ENCODE data around the gene PRKACA. TPM values are rescaled to one million over a fixed set of nuclear protein-coding genes. Genes with fewer than 3 reads are reported as not detected.
"Not testable (repeated sequence)": the region's sequence is repeated elsewhere in the genome, so short reads cannot be mapped to it uniquely, and the experiment has no call there.

PRKACA gene
- total and polyA plus RNA-seq, 2 experiments from 2014 or later, result 5.3 to 37.4 TPM

- DNase-seq, result peak; percentile 51
- Histone ChIP-seq H3K27me3 (replicated peaks; ENCODE audit: insufficient read depth) (no peaks in the 10 kb centered on the region), H2AFZ (peak overlapping the region; percentile 84), H3K9me2 (ENCODE audit: insufficient read depth) (no peaks in the 10 kb centered on the region), H4K20me1 (ENCODE audit: insufficient read depth) (no peaks in the 10 kb centered on the region), H3K9me3 (ENCODE audit: low read depth) (no peaks in the 10 kb centered on the region), H3K4me2 (ENCODE audit: unreplicated experiment) (peak overlapping the region; percentile 84), H3K4me3 (peak overlapping the region; percentile 56), H3K27ac (peak overlapping the region; percentile 44), H3K79me2 (ENCODE audit: insufficient read depth) (peaks cover 15% of the 10 kb centered on the region; the same call in 1 of the 2 replicates), H3F3A (ENCODE audit: insufficient read depth) (peaks cover 9% of the 10 kb centered on the region; the same call in 1 of the 2 replicates), H3K4me1 (ENCODE audit: insufficient read depth) (peaks cover 31% of the 10 kb centered on the region), H3K9ac (peak overlapping the region; percentile 77), H3K36me3 (ENCODE audit: low read depth) (no peaks in the 10 kb centered on the region)
- 13 to 14% methylated on average over 21 of the region's 21 CpGs for WGBS, 2 experiments (ENCODE audit: low coverage in 1 of 2, low lambda C conversion rate in 2 of 2, missing lambda C conversion rate in 2 of 2)
- in situ Hi-C loops (cut with MboI), result no loop called here
- TF ChIP-seq EZH2 (IDR thresholded peaks at IDR 0.05; ENCODE audit: insufficient read depth, poor library complexity, severe bottlenecking) (no peak), EZH2phosphoT487 (IDR thresholded peaks at IDR 0.05; ENCODE audit: insufficient read depth, low read depth) (no peak)
Measured at GRCh38 chr19:14149509-14149994, 32.0 kb upstream of the PRKACA start.

- H3K4me1 ChIP-seq (ENCODE audit: insufficient read depth), result peaks cover 31% of the 10 kb centered on the region
- in situ Hi-C loops (cut with MboI), result no loop called here
- peak overlapping the region; percentile 44; the same call in 1 of the 2 replicates for H3K27ac ChIP-seq
- no peak for DNase-seq
- H3K4me3 ChIP-seq, result peak overlapping the region; percentile 56; the same call in 1 of the 2 replicates
- H3K27me3 ChIP-seq (replicated peaks; ENCODE audit: insufficient read depth), result no peaks in the 10 kb centered on the region
- H3K4me2 ChIP-seq (ENCODE audit: unreplicated experiment), result peak overlapping the region; percentile 84
- peaks cover 15% of the 10 kb centered on the region; the same call in 1 of the 2 replicates for H3K79me2 ChIP-seq (ENCODE audit: insufficient read depth)
- no peaks in the 10 kb centered on the region for H3K9me3 ChIP-seq (ENCODE audit: low read depth)
- WGBS, 2 experiments (ENCODE audit: low coverage in 1 of 2, low lambda C conversion rate in 2 of 2, missing lambda C conversion rate in 2 of 2), result 52 to 64% methylated on average over 7 to 13 of the region's 13 CpGs
- TF ChIP-seq EZH2phosphoT487 (IDR thresholded peaks at IDR 0.05; ENCODE audit: insufficient read depth, low read depth) (no peak), EZH2 (IDR thresholded peaks at IDR 0.05; ENCODE audit: insufficient read depth, poor library complexity, severe bottlenecking) (no peak)
- H3F3A ChIP-seq (ENCODE audit: insufficient read depth), result peaks cover 9% of the 10 kb centered on the region; the same call in 1 of the 2 replicates
- no peaks in the 10 kb centered on the region for H4K20me1 ChIP-seq (ENCODE audit: insufficient read depth)
- peak overlapping the region; percentile 84 for H2AFZ ChIP-seq
- no peaks in the 10 kb centered on the region for H3K9me2 ChIP-seq (ENCODE audit: insufficient read depth)
- H3K9ac ChIP-seq, result peak overlapping the region; percentile 77
- H3K36me3 ChIP-seq (ENCODE audit: low read depth), result no peaks in the 10 kb centered on the region
Measured at GRCh38 chr19:14148751-14149410, 31.3 kb upstream of the PRKACA start.

DNA sequence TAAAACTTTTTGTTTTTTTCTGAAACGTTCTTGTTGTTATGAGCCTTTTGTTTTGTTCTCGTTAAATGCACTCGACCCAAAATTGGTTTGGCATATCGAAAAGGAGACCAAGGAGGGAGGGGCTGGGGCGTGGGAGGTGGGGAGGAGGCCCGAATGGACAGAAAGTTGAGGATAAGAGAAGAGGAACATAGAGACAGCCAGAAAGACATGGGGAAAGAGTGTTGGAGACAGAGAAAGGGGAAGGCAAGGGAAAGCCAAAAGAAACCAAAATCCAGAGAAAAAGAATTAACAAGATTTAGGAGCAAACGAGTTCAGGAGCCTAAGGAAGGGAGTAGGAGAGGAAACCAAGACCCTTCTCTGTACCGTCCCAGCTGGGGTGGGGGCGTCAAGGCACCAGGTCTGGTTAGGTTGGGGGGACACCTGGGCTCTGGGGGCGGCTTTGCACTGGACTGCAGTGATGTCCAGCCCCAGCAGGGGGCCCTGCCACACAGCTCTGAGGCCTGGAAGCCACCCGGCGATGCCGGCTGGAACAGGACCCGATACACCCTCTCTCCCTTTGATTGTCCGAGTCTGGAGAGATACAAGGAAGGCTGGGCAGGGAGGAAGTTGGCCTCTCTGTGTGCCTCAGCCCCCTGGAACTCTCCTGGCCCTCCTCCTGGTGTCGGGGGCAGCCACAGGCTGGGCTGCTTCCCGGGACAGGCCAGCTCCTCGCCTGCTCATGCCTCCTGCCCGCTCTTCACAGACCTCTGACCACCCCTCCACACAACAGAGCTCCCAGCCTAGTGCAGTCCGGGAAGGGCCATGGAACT lies 30.4 kb upstream of the PRKACA start:
- Histone ChIP-seq H4K20me1 (ENCODE audit: insufficient read depth) (no peaks in the 10 kb centered on the region), H3K4me2 (ENCODE audit: unreplicated experiment) (peak overlapping the region; percentile 52), H3K4me3 (no peak overlapping the region; the same call in 1 of the 2 replicates), H3K9me3 (ENCODE audit: low read depth) (no peaks in the 10 kb centered on the region), H3K9me2 (ENCODE audit: insufficient read depth) (no peaks in the 10 kb centered on the region), H3K27me3 (replicated peaks; ENCODE audit: insufficient read depth) (no peaks in the 10 kb centered on the region), H3K36me3 (ENCODE audit: low read depth) (no peaks in the 10 kb centered on the region), H3K27ac (peak overlapping the region; percentile 88; the same call in 1 of the 2 replicates), H3K79me2 (ENCODE audit: insufficient read depth) (peaks cover 17% of the 10 kb centered on the region; the same call in 1 of the 2 replicates), H2AFZ (peak overlapping the region; percentile 67), H3K9ac (peak overlapping the region; percentile 77), H3K4me1 (ENCODE audit: insufficient read depth) (peaks cover 31% of the 10 kb centered on the region), H3F3A (ENCODE audit: insufficient read depth) (peaks cover 9% of the 10 kb centered on the region; the same call in 1 of the 2 replicates)
- in situ Hi-C loops (cut with MboI), result no loop called here
- no peak for TF ChIP-seq EZH2 (IDR thresholded peaks at IDR 0.05; ENCODE audit: insufficient read depth, poor library complexity, severe bottlenecking)
- no peak for TF ChIP-seq EZH2phosphoT487 (IDR thresholded peaks at IDR 0.05; ENCODE audit: insufficient read depth, low read depth)
- peak; percentile 84 for DNase-seq
- 29 to 30% methylated on average over 20 of the region's 20 CpGs for WGBS, 2 experiments (ENCODE audit: low coverage in 1 of 2, low lambda C conversion rate in 2 of 2, missing lambda C conversion rate in 2 of 2)

DNA sequence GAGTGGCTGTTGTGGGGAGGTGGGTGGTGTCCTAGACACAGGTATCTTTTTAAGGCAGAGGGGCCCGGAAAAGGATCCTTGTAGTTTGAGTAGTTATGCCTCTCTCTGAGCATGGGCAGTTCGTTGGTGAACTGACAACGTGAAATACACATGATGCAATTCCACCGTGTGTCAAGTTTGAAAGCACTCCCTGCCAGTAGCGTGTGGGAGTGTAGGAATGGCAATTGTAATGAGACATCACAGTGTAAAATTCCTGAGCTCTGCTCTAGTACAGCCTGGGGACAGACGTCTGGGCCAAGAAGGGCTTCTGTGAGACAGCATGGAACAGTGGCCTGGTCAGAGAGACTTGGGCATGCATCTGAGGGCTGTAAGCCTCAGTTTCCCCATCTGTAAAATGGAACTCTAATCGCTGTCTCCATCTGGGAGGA lies 29.2 kb upstream of the PRKACA start:
- Histone ChIP-seq H3K9ac (peak overlapping the region; percentile 73), H3K9me3 (ENCODE audit: low read depth) (no peaks in the 10 kb centered on the region), H3F3A (ENCODE audit: insufficient read depth) (peaks cover 9% of the 10 kb centered on the region; the same call in 1 of the 2 replicates), H3K4me1 (ENCODE audit: insufficient read depth) (peaks cover 31% of the 10 kb centered on the region), H2AFZ (peak overlapping the region; percentile 80), H3K4me3 (no peak overlapping the region), H3K27me3 (replicated peaks; ENCODE audit: insufficient read depth) (no peaks in the 10 kb centered on the region), H3K79me2 (ENCODE audit: insufficient read depth) (peaks cover 21% of the 10 kb centered on the region), H3K4me2 (ENCODE audit: unreplicated experiment) (peak overlapping the region; percentile 26), H4K20me1 (ENCODE audit: insufficient read depth) (no peaks in the 10 kb centered on the region), H3K36me3 (ENCODE audit: low read depth) (no peaks in the 10 kb centered on the region), H3K9me2 (ENCODE audit: insufficient read depth) (no peaks in the 10 kb centered on the region), H3K27ac (peak overlapping the region; percentile 88)
- peak; percentile 96 for DNase-seq
- WGBS, 2 experiments (ENCODE audit: low coverage in 1 of 2, low lambda C conversion rate in 2 of 2, missing lambda C conversion rate in 2 of 2), result 29 to 31% methylated on average over 7 of the region's 7 CpGs
- TF ChIP-seq EZH2phosphoT487 (IDR thresholded peaks at IDR 0.05; ENCODE audit: insufficient read depth, low read depth), result 0 out of 2 replicates have a peak, but pooled peaks have one; percentile 29
- TF ChIP-seq EZH2 (IDR thresholded peaks at IDR 0.05; ENCODE audit: insufficient read depth, poor library complexity, severe bottlenecking), result no peak
- in situ Hi-C loops (cut with MboI), result no loop called here

DNA sequence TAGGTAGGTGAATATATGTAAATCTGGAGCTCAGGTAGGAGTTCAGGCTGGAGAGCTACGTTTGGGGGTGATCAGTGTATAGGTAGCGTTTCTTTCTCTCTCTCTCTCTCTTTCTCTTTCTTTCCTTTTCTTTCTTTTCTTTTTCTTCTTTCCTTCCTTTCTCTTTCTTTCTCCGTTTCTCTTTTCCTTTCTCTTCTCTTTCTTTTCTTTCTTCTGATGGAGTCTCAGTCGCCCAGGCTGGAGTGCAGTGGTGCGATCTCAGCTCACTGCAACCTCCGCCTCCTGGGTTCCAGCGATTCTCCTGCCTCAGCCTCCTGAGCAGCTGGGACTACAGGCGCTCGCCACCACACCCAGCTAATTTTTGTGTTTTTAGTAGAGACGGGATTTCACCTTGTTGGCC lies 28.6 kb upstream of the PRKACA start:
- H3K9me2 ChIP-seq (ENCODE audit: insufficient read depth); H3K36me3 ChIP-seq (ENCODE audit: low read depth); H3K27me3 ChIP-seq (replicated peaks; ENCODE audit: insufficient read depth); H3F3A ChIP-seq (ENCODE audit: insufficient read depth); H3K4me3 ChIP-seq; H3K4me2 ChIP-seq (ENCODE audit: unreplicated experiment); DNase-seq; H3K9me3 ChIP-seq (ENCODE audit: low read depth); H4K20me1 ChIP-seq (ENCODE audit: insufficient read depth); in situ Hi-C loops (cut with MboI): not testable (repeated sequence)
- Histone ChIP-seq H3K9ac (peak overlapping the region; percentile 73), H3K27ac (peak overlapping the region; percentile 88), H3K4me1 (ENCODE audit: insufficient read depth) (peaks cover 31% of the 10 kb centered on the region), H3K79me2 (ENCODE audit: insufficient read depth) (peaks cover 21% of the 10 kb centered on the region), H2AFZ (peak overlapping the region; percentile 80)
- 94 to 95% methylated on average over 10 of the region's 10 CpGs for WGBS, 2 experiments (ENCODE audit: low coverage in 1 of 2, low lambda C conversion rate in 2 of 2, missing lambda C conversion rate in 2 of 2)

All from GM23248 (cell line).